Medulla oblongata (tissue), 1 donor: Measurements from ENCODE around the gene TTC5.
"Not testable (repeated sequence)": the region's sequence is repeated elsewhere in the genome, so short reads cannot be mapped to it uniquely, and the experiment has no call there.

ENCODE experiments used
- DNase-seq: peaks from one replicate; pipeline ENCODE4 v3.0.0-alpha.2; 2015; ENCODE audit errors: extremely low spot score

The TTC5 gene, protein sequence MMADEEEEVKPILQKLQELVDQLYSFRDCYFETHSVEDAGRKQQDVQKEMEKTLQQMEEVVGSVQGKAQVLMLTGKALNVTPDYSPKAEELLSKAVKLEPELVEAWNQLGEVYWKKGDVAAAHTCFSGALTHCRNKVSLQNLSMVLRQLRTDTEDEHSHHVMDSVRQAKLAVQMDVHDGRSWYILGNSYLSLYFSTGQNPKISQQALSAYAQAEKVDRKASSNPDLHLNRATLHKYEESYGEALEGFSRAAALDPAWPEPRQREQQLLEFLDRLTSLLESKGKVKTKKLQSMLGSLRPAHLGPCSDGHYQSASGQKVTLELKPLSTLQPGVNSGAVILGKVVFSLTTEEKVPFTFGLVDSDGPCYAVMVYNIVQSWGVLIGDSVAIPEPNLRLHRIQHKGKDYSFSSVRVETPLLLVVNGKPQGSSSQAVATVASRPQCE

DNA sequence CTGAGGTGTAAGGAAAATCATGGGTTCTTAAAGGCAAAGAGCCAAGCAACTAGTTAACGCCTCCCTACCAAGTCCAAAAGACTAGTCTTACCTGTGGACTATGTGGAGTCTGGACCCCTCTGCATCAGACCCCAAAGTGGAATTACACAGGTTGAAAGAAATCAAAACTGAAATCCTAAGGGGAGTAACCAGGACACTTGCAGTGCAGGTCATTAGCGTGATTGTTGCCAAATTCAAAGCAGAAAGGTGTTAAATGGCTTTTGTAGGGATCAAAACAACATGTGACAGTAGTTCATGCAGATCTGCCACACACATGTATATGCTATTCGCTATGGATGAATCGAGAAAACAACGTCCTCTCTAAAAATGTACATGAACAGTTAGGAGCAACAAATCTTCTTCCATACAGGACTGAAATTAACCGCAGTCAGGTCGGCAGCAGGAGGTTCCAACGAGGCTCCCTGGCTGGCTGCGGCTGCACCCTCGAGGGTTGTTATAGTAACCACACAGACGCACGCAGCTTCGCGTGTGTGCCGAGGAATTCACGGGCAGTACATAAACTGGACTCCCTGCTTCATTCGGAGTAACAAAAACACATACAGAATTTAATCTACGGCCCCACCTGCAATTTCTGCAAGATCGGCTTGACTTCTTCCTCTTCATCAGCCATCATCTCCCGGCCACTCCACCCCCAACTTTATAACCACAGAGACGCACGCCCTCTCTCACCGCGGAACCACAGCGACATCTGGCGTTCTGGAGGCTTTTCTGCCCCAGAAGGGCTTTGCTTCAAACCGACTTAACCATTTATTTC lies at the start of gene TTC5:
TSS of gene TTC5 (minus strand) at position 687 of the 814 bp plus-strand sequence. CDS start at position 673, 14 bp downstream.
- DNase-seq = peak; percentile 92

- DNase-seq = no peak
Measured at GRCh38 chr14:20350860-20351259, 45.1 kb upstream of the TTC5 start.

- no peak for DNase-seq
Measured at GRCh38 chr14:20350282-20350681, 44.5 kb upstream of the TTC5 start.

GRCh38 chr14:20347747-20348146 lies 42.0 kb upstream of the TTC5 start:
- no peak for DNase-seq

DNA sequence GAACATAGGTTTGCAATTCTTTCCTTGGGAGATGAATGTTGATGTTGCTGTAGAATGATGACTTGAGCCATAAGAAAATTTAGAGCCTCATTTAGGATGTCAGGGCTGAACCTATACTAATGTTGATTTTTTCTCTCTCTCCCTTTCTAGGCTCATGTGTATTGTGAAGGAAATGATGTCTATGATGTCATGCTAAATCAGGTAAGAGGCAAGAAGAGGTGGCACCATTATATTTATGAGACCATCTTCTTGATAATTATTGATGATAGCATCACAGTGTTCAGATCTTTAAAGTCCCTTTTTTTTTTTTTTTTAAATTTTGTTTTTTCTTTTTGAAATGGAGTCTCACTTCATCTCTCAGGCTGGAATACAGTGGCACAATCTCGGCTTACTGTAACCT lies 41.0 kb upstream of the TTC5 start:
- no peak for DNase-seq

DNA sequence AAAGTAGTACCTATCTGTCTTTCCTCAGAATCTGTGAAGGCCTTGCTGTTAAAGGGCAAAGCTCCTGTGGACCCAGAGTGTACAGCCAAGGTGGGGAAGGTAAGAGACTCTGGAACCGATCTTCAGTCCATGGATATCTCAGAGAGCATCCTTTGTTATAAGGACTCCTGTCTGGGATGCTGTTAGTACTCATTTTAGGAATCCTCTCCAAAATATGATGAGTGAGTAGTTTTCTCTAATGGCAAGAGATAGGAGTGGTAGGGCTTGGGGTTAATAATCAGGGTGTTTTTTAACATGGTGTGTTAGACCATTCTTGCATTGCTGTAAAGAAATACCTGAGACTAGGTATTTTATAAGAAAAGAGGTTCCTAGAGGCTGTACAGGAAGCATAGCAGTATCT lies 39.6 kb upstream of the TTC5 start:
- no peak for DNase-seq

- no peak for DNase-seq
Measured at GRCh38 chr14:20343862-20344220, 38.1 kb upstream of the TTC5 start.

- peak; percentile 100 for DNase-seq
Measured at GRCh38 chr14:20343092-20343861, 37.5 kb upstream of the TTC5 start, which contains the start of gene PARP2. PARP2 (plus strand) TSS chr14:20343635; CDS start chr14:20343642, 7 bp downstream.

- DNase-seq = no peak
Measured at GRCh38 chr14:20341646-20342045, 35.9 kb upstream of the TTC5 start.

- DNase-seq = not testable (repeated sequence)
Measured at GRCh38 chr14:20341032-20341431, 35.3 kb upstream of the TTC5 start.

- no peak for DNase-seq
Measured at GRCh38 chr14:20334017-20334416, 28.3 kb upstream of the TTC5 start.

DNA sequence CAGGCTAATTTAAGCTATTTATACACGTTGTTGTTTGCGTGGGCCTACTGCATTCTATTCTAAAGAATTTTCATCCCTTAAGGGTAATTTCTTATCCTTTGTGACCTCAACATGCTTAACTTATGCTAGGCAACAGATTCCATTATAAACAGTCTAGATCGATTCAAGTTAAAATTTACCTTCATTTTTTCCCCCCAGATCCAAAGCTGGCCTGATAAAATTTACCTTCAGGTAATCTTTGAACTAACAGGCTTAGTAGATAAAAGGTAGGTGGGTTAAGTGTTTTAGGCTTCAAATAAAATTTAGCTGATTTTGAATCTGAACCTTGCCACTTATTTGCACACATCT lies 27.7 kb upstream of the TTC5 start:
- no peak for DNase-seq

GRCh38 chr14:20332788-20333493 lies 27.2 kb upstream of the TTC5 start, which contains the start of gene CCNB1IP1:
CCNB1IP1 (minus strand) TSS chr14:20333279; CDS start chr14:20316523, 16,756 bp downstream.
- DNase-seq = peak; percentile 92

DNA sequence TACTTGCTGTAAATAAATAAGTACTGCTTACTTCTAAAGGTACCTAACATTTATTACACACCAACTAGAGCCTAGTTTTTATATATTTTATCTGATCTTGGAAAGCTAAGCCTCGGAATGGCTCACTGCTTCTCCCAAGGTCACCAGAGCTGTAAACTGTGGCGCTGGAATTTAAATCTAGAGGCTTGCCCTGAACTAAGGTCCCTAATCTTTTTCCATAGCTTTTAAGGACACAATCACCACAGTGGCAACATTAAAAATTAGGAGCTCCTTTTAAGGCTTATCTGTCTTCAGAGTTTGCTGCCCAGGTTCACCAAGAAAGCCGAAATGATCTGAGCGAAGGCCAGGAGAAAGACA lies 26.7 kb upstream of the TTC5 start:
- DNase-seq = peak; percentile 25

GRCh38 chr14:20331053-20331613 lies 25.4 kb upstream of the TTC5 start:
- no peak for DNase-seq

DNA sequence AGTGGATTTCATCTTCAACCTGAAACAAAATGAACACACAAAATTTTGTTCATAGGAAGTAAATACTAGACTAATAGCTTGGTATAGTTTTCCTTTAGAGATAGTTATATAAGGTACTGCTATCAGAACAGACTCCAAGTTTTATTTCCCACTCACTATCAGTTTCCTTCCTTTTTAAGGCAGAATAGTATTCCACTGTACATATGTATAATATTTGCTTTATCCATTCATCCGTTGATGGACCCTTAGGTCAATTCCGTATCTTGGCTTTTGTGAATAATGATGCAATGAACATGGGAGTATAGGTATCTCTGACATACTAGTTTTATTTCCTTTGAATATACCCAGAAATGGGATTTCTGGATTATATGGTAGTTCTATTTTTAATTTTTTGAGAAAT lies 23.6 kb upstream of the TTC5 start:
- no peak for DNase-seq

- no peak for DNase-seq
Measured at GRCh38 chr14:20328705-20329104, 23.0 kb upstream of the TTC5 start.

GRCh38 chr14:20327005-20327869 lies 21.5 kb upstream of the TTC5 start:
- DNase-seq = peak; percentile 88

DNA sequence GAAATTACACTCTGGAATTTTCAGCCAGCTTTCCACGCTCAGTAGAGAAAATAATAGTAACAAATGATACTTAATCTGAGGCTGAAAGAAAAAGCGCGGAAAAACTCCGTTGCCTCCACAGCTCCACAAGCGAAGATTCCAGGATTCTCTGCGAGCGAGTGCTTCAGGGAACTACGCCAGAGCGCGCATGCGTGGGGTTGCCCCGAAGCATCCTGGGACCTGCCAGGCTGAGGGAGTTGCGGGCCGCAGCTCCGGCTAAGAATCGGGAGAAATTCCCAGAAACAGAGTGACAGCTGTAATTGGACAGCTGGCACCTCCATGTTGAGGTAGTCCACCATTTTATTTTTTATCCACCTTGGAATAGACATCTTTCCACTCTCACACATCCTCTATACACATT lies 12.0 kb upstream of the TTC5 start:
- no peak for DNase-seq

GRCh38 chr14:20314026-20314425 lies 8.3 kb upstream of the TTC5 start:
- no peak for DNase-seq
